NT2/D1 (cell line): ENCODE data around the gene GAS2L3.

ENCODE experiments used
- SUZ12 ChIP-seq: IDR thresholded peaks from 2 replicates; pipeline ENCODE4 v1.6.1; 2011; ENCODE audit not compliant: insufficient read length, insufficient read depth; ENCODE audit errors: extremely low read depth
- YY1 ChIP-seq: IDR thresholded peaks from 2 replicates; pipeline ENCODE4 v1.6.1; 2011; ENCODE audit not compliant: insufficient read length, insufficient read depth
- ZNF274 ChIP-seq: IDR thresholded peaks from 2 replicates; pipeline ENCODE4 v1.6.1; 2011; ENCODE audit warnings: mild to moderate bottlenecking, low read depth, low read length

- no peak for TF ChIP-seq YY1
- TF ChIP-seq ZNF274, result no peak
- no peak for TF ChIP-seq SUZ12
These were observed 8.5 kb upstream of the GAS2L3 start for GRCh38 chr12:100564905-100565467.
